Vagina (tissue), 2 donors: Measurements from ENCODE around the gene UBE2O.

Experiments used
- POLR2A ChIP-seq, 2 donors: fragments of 450-650 bp; IDR thresholded peaks; one replicate each; pipeline ENCODE4 v1.6.1; 2017; ENCODE audit warnings: antibody characterized with exemption in 2 of 2, mild to moderate bottlenecking in 2 of 2, moderate library complexity in 2 of 2
- TF ChIP-seq, protein P1 (sequence below), 3 experiments: fragments of 450-650 bp in 2 of 3; fragments of 200-600 bp in 1 of 3; sonication (generic) in 1 of 3; IDR thresholded peaks; one replicate each; pipeline ENCODE4 v1.5.1; 2017 to 2019; ENCODE audit warnings: antibody characterized with exemption in 3 of 3, mild to moderate bottlenecking in 2 of 3, moderate library complexity in 2 of 3

- no peak for TF ChIP-seq POLR2A (IDR thresholded peaks at IDR 0.05)
- TF ChIP-seq, protein P1, sequence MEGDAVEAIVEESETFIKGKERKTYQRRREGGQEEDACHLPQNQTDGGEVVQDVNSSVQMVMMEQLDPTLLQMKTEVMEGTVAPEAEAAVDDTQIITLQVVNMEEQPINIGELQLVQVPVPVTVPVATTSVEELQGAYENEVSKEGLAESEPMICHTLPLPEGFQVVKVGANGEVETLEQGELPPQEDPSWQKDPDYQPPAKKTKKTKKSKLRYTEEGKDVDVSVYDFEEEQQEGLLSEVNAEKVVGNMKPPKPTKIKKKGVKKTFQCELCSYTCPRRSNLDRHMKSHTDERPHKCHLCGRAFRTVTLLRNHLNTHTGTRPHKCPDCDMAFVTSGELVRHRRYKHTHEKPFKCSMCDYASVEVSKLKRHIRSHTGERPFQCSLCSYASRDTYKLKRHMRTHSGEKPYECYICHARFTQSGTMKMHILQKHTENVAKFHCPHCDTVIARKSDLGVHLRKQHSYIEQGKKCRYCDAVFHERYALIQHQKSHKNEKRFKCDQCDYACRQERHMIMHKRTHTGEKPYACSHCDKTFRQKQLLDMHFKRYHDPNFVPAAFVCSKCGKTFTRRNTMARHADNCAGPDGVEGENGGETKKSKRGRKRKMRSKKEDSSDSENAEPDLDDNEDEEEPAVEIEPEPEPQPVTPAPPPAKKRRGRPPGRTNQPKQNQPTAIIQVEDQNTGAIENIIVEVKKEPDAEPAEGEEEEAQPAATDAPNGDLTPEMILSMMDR (IDR thresholded peaks at IDR 0.05), result no peak
Observed at GRCh38 chr17:76441686-76442340, 11.1 kb downstream of the UBE2O start.
